CD4-positive, alpha-beta T cell treated with Interleukin-21 for 1 hour (primary cell): Measurements from ENCODE around the gene ASXL1.
"Not testable (repeated sequence)": the region's sequence is repeated elsewhere in the genome, so short reads cannot be mapped to it uniquely, and the experiment has no call there.

ENCODE experiments used
- DNase-seq: peaks from one replicate; pipeline ENCODE4 v3.0.0-alpha.2; 2020

ASXL1 gene

DNA sequence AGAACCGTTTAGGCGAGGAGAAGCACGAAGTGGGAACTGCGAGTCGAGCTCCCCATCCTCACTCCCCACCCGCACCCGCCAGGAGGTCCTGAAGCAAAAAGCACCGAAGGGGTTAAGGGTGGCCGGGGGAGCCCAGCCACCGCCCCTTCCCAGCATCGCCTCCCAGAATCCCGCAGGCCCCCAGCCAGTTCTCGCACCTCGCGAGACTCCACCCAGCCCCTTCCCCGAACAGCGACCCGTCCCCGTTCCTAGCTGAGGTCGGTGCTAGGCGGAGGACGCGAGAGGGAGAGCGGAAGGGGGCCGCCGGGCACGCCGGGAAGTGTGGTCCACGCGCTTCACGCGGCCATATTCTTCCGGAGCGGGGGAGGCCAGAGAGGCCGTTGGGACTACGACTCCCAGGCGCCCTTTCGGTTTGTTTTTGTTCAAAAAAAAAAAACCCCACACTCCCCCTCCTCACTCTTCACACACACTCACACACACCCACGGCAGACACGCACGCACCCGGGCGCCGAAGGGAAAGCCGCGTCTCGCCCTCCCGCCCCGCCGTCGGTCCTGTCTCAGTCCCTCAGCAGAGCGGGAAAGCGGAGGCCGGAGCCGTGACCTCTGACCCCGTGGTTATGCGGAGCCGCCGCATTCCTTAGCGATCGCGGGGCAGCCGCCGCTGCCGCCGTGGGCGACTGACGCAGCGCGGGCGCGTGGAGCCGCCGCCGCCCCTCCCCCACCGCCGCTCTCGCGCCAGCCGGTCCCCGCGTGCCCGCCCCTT is at the start of gene ASXL1:
Gene ASXL1 (plus strand): TSS at position 463 of the 763 bp plus-strand sequence. CDS start 445 bp downstream, outside the sequence.
- DNase-seq = peak; percentile 97

DNA sequence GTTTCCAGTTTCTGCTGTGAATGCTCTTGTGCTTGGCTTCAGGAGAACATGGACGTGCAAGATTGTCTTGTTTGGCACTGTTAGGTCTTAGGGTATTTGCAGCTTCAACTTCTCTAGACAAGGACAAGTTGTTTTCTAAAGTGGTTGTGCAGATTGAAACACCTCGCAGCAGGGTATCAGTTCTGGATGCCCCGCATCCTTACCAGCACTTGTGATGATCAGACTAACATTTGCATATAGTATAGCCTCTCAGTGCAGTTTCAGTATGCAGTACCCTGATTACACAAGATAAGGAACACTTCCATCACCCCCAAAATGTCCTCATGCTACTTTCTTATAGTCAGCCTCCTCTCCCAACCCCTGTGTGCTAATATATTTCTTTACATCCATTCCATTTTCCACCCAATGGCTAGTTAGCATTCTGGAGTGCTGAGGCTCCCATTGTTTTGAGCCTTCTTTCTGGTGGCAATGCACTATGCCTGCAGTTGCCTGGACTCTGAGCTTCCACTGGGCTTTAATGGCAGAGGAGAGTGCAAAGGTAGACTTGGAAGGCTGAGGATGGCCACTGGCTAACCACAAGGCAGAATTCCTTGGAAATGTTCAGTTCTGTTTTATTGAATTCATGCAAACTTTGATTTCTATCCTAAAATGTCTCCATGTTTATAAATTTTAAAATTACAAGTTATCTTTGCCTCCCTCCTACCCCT is 45.3 kb upstream of the ASXL1 start:
- DNase-seq = no peak

- no peak for DNase-seq
These were observed 43.4 kb upstream of the ASXL1 start for GRCh38 chr20:32314768-32315167.

DNA sequence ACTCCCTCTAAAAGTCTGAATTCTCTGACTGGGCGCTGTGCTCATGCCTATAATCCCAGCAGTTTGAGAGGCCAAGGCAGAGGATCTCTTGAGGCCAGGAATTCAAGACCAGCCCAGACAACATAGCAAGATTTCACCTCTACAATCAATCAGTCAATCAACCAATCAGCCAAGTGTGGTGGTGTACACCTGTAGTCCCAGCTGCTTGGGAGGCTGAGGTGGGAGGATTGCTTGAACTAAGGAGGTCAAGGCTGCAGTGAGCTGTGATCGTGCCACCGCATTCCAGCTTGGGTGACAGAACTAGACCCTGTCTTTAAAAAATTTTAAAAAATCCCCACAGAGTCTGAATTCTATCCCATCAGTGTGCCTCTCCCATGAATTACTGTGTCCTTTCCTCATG is 42.7 kb upstream of the ASXL1 start:
- DNase-seq = no peak

GRCh38 chr20:32315891-32316290 is 42.2 kb upstream of the ASXL1 start:
- DNase-seq = no peak

- no peak for DNase-seq
These were observed 41.5 kb upstream of the ASXL1 start for GRCh38 chr20:32316667-32317066.

DNA sequence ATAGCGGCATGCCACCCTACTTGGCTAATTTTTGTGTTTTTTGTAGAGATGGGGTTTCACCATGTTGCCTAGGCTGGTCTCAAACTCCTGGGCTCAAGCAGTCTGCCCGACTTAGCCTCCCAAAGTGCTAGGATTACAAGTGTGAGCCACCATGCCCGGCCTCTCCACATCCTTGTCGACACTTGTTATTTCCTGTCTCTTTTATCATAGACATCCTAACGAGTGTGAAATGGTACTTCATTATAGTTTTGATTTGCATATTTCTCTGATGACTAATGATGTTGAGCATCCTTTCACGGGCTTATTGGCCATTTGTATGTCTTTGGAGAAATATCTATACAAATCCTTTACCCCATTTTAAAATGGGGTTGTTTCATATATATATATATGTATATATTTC is 39.0 kb upstream of the ASXL1 start:
- peak; percentile 8 for DNase-seq

GRCh38 chr20:32320305-32320704 is 37.8 kb upstream of the ASXL1 start:
- no peak for DNase-seq

GRCh38 chr20:32321390-32321789 is 36.7 kb upstream of the ASXL1 start:
- DNase-seq = no peak

DNA sequence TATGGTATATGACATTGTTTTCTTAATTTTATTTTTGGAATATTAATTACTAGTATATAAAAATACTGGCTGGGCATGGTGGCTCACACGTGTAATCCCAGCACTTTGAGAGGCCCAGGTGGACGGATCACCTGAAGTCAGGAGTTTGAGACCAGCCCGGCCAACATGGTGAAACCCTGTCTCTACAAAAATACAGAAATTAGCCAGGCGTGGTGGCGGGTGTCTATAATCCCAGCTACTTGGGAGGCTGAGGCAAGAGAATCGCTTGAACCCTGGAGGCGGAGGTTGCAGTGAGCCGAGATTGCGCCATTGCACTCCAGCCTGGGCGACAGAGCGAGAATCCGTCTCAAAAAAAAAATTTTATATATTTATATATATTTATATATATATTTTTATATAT is 35.9 kb upstream of the ASXL1 start:
- DNase-seq = not testable (repeated sequence)

DNA sequence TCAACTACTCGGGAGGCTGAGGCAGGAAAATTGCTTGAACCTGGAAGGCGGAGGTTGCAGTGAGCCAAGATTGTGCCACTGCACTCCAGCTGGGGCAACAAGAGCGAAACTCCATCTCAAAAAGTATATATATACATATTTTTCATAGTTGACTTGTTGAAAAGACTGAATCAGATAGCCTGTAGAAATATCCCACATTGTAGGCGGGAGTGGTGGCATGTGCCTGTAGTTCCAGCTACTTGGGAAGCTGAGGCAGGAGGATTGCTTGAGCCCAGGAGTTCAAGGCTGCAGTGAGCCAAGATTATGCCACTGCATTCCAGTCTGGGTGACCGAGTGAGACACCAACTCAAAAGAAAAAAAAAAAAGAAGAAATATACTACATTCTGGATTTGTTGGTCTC is 34.4 kb upstream of the ASXL1 start:
- not testable (repeated sequence) for DNase-seq

GRCh38 chr20:32325706-32326503 is 32.2 kb upstream of the ASXL1 start:
- no peak for DNase-seq

- no peak for DNase-seq
These were observed 31.7 kb upstream of the ASXL1 start for GRCh38 chr20:32326504-32326845.

DNA sequence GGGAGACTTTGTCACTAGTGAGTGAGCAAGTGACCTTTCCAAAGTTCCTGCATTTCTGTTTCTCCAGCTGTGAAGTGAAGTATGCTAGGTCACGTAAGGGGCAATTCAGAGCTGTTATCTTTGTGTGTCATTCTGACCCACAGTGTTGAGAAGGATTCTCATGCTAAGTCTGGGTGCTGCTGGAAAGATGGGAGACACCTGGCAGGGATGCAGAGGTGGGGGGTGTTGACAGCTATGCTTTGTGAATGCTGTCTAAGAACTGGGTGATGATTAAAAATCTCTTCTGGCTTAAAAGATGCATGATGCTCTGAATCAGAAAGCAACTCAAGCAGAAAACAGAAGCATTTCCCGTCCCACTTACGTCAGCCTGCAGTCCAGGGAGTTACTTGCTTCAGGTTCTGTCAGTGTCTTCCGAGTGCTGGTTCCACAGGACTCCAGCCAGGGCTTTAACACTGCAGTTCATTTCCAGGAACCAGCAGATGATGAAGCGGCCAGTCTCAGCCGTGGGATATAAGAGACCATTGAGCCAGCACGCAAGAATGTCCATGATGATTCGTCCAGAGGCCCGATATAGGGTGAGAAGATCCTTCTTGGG is 30.9 kb upstream of the ASXL1 start:
- no peak for DNase-seq

GRCh38 chr20:32329817-32330554 is 28.1 kb upstream of the ASXL1 start:
- no peak for DNase-seq

DNA sequence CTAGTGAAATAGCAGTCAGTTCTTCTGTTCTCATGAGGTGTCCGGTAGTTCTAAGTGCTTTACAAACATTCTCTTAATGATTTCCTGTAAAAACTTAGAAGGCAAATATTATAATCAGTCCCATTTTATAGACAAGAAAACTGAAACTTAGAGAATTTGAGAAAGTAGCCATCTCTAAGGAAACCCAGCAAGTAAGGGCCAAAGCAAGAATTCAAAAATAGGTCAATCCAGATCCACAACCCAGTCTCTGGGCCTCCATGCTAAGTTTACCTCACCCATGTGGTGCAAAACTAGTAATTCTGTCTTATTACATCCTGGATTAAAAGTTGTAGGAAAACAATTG is 27.6 kb upstream of the ASXL1 start:
- no peak for DNase-seq

DNA sequence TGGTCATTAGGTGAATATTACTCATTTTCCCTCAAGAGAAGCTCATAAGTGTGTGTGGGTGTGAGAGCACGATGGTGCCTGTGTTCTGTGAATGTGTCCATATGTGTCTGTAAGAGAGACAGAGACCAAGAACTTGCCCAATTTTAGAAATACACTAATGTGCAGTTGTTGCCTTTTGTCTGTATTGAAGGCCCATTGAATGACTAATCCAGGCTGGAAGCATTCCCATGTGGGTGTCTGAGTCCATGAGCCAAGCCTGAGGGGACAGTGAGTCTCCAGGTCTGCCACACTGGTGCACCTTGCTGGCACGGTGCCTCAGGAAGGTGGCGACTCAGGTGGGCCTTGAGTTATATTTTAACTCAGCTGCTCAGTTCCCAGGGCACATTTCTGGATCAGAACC is 25.5 kb upstream of the ASXL1 start:
- no peak for DNase-seq

DNA sequence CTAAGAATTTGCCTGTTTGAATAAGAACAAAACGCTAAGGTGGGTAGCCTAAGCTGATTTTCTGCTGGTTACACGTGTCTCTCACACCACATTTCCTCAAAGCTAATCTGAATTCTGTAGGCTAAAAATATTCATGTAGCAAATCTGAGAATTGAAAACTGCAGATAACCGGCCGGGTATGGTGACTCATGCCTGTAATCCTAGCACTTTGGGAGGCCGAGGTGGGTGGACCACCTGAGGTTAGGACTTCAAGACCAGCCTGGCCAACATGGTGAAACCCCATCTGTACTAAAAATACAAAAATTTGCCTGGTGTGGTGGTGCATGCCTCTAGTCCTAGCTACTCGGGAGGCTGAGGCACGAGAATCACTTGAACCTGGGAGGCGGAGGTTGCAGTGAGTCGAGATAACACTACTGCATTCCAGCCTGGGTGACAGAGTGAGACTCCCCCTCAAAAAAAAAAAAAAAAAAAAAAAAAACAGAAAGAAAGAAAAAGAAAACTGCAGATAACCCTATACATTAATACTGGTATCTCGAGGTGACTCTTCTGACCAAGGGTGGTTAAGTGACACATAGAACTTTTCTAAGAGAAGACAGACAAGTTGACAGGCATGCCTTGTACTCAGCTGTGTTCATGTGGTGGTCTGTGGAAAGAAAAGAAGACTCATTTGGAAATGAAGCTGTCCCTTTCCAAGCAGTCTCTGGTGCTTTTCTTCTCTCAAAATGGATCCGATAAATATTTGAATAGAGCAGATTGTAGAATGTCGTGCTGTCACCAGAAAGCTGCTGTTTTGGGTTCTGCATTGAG is 24.7 kb upstream of the ASXL1 start:
- DNase-seq = peak; percentile 3

- DNase-seq = peak; percentile 57
These were observed 23.9 kb upstream of the ASXL1 start for GRCh38 chr20:32333988-32334885.

GRCh38 chr20:32336918-32337347 is 21.2 kb upstream of the ASXL1 start:
- peak; percentile 39 for DNase-seq
